Rectal smooth muscle tissue (tissue), 1 donor: ENCODE measurements around the gene RIMS4.

ENCODE experiments used
- H3K27ac ChIP-seq: one replicate; pipeline ENCODE4 v1.7.0; 2013; ENCODE audit warnings: low read depth, low read length, inconsistent platforms
- H3K27me3 ChIP-seq: one replicate; pipeline ENCODE4 v1.7.0; 2013; ENCODE audit warnings: low read length; ENCODE audit not compliant: control insufficient read depth, insufficient read depth
- H3K36me3 ChIP-seq: one replicate; pipeline ENCODE4 v1.7.0; 2013; ENCODE audit warnings: low read length; ENCODE audit not compliant: control insufficient read depth, insufficient read depth
- H3K4me1 ChIP-seq: one replicate; pipeline ENCODE4 v1.7.0; 2013; ENCODE audit warnings: low read length; ENCODE audit not compliant: control insufficient read depth, insufficient read depth
- H3K4me3 ChIP-seq: one replicate; pipeline ENCODE4 v1.7.0; 2013; ENCODE audit warnings: low read length
- H3K9ac ChIP-seq: one replicate; pipeline ENCODE4 v1.7.0; 2013; ENCODE audit warnings: low read length

The RIMS4 gene

DNA sequence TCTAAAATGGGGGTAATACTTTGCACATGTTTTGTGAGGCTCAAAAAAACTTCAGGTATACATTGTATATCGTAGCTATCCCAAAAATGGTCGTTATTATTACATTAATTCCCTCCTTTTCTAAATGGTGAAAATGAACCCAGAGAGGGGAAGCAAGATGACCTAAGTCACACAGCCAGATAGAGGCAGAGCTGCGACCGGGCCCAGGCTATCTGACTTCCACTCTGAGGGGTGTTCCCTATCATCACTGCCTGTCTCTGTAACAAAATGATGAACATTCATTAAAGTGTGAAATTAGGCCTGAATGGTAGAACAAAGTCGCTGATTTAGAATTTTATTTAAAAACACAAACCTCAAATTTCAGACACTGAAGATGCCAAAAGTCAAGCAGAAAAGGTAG is 29.1 kb upstream of the RIMS4 start:
- H3K36me3 ChIP-seq = no peaks in the 10 kb centered on the region
- no peaks in the 10 kb centered on the region for H3K27me3 ChIP-seq
- no peaks in the 10 kb centered on the region for H3K4me1 ChIP-seq
- H3K9ac ChIP-seq = no peak overlapping the region
- no peak overlapping the region for H3K27ac ChIP-seq
- H3K4me3 ChIP-seq = no peak overlapping the region

DNA sequence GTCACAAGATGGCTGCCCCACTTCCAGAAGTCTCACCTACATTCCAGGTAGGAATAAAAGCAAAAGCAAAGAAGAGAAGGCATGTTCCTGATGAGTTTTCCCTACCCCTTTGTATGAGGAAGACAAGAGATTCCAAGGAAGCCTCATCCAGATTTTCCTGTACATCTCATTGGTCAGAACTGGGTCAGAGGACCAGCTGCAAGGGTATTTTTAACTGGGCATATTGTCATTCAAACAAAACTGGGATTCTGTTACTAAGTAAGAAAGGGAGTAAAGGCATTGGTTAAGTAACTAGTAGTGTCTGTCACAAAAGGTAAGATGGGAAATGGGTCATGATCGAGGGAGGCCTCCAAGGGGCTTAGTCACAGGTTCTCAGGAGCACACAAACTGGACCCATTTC is 28.2 kb upstream of the RIMS4 start:
- Histone ChIP-seq H3K27me3 (no peaks in the 10 kb centered on the region), H3K36me3 (no peaks in the 10 kb centered on the region), H3K9ac (no peak overlapping the region), H3K4me3 (no peak overlapping the region), H3K4me1 (no peaks in the 10 kb centered on the region), H3K27ac (no peak overlapping the region)

GRCh38 chr20:44837946-44838345 is 27.6 kb upstream of the RIMS4 start:
- Histone ChIP-seq H3K36me3 (no peaks in the 10 kb centered on the region), H3K4me1 (no peaks in the 10 kb centered on the region), H3K27me3 (no peaks in the 10 kb centered on the region), H3K27ac (no peak overlapping the region), H3K9ac (no peak overlapping the region), H3K4me3 (no peak overlapping the region)

DNA sequence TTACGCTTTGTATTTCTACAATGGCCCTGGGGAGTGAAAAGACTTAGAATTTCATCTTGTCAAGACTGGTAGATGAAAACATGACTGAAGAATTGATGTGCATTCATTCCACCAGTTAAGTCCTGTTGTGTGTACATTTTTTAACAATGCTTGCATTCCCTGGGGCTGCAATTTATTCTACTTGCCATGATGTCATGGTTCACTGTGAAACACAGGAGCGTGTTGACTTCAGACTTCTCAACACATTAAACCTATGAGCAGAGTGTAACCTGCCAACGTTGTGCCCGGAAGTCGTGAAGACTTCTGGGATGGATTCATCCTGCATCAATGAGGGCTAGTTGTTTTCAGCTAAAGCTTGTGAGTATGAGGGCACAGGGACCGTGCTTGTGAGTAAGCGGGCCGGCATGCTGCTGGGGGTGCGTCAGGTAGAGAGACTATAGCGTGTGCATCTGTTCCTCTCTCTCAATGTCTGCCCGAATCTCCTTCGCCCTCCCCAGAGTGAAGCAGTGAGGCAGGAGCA is 26.3 kb upstream of the RIMS4 start:
- H3K4me3 ChIP-seq = no peak overlapping the region
- no peaks in the 10 kb centered on the region for H3K4me1 ChIP-seq
- no peak overlapping the region for H3K9ac ChIP-seq
- H3K27ac ChIP-seq = no peak overlapping the region
- H3K27me3 ChIP-seq = no peaks in the 10 kb centered on the region
- H3K36me3 ChIP-seq = no peaks in the 10 kb centered on the region

DNA sequence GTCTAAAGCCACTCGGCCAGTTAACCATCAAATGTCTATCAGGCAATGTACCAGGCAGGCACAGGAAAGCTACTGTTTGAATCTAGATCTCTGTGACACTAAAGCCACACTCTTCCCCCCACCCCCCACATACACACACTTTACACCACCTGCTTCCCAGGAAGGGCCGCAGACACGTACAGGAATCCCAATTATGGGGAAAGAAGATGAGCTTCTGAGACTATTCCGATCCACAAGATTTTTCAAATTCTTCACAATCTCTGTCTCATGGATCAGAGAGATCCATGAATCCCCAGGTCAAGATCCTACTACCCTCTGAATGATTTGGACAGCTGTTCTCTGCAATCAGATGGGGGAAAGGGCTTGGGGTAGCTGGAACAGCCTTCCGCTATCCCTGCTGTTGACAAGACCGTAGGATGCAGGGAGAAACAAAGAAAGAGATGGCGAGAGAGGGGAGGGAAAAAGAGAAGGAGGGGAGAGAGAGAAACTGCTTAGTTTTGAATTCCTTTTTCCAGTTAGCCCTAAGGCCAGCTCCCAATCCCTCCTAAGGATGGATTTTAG is 25.4 kb upstream of the RIMS4 start:
- no peaks in the 10 kb centered on the region for H3K4me1 ChIP-seq
- no peak overlapping the region for H3K4me3 ChIP-seq
- H3K27me3 ChIP-seq = no peaks in the 10 kb centered on the region
- H3K27ac ChIP-seq = no peak overlapping the region
- H3K36me3 ChIP-seq = no peaks in the 10 kb centered on the region
- no peak overlapping the region for H3K9ac ChIP-seq

- H3K27ac ChIP-seq = no peak overlapping the region
- H3K27me3 ChIP-seq = no peaks in the 10 kb centered on the region
- H3K4me3 ChIP-seq = no peak overlapping the region
- H3K36me3 ChIP-seq = no peaks in the 10 kb centered on the region
- H3K4me1 ChIP-seq = no peaks in the 10 kb centered on the region
- H3K9ac ChIP-seq = no peak overlapping the region
These were observed 24.8 kb upstream of the RIMS4 start for GRCh38 chr20:44835116-44835515.

DNA sequence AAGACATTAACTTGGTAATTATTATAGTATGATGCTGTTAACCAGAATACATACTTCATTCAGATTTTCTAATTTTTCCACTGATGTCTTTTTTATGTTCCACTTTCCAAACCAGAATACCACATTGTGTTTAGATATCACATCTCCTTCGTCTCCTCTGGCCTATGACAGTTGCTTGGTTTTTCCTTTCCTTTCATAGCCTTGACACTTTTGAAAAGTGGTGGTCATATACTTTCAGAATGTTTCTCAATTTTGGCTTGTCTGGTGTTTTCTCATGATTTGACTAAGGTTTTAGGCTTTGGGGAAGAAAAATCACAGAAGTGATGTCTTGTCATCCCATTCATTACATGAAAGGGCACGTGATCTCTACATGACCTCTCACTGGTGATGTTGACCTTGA is 24.3 kb upstream of the RIMS4 start:
- H3K4me1 ChIP-seq = no peaks in the 10 kb centered on the region
- no peak overlapping the region for H3K4me3 ChIP-seq
- H3K9ac ChIP-seq = no peak overlapping the region
- no peaks in the 10 kb centered on the region for H3K27me3 ChIP-seq
- H3K27ac ChIP-seq = no peak overlapping the region
- no peaks in the 10 kb centered on the region for H3K36me3 ChIP-seq

GRCh38 chr20:44833437-44833836 is 23.1 kb upstream of the RIMS4 start:
- Histone ChIP-seq H3K4me3 (no peak overlapping the region), H3K27me3 (no peaks in the 10 kb centered on the region), H3K36me3 (no peaks in the 10 kb centered on the region), H3K27ac (no peak overlapping the region), H3K4me1 (no peaks in the 10 kb centered on the region), H3K9ac (no peak overlapping the region)

- Histone ChIP-seq H3K36me3 (no peaks in the 10 kb centered on the region), H3K4me1 (no peaks in the 10 kb centered on the region), H3K9ac (no peak overlapping the region), H3K27me3 (no peaks in the 10 kb centered on the region), H3K27ac (no peak overlapping the region), H3K4me3 (no peak overlapping the region)
These were observed 22.4 kb upstream of the RIMS4 start for GRCh38 chr20:44832724-44833123.

GRCh38 chr20:44830995-44831394 is 20.6 kb upstream of the RIMS4 start:
- no peak overlapping the region for H3K9ac ChIP-seq
- H3K36me3 ChIP-seq = no peaks in the 10 kb centered on the region
- H3K4me1 ChIP-seq = no peaks in the 10 kb centered on the region
- H3K27ac ChIP-seq = no peak overlapping the region
- H3K4me3 ChIP-seq = no peak overlapping the region
- no peaks in the 10 kb centered on the region for H3K27me3 ChIP-seq

DNA sequence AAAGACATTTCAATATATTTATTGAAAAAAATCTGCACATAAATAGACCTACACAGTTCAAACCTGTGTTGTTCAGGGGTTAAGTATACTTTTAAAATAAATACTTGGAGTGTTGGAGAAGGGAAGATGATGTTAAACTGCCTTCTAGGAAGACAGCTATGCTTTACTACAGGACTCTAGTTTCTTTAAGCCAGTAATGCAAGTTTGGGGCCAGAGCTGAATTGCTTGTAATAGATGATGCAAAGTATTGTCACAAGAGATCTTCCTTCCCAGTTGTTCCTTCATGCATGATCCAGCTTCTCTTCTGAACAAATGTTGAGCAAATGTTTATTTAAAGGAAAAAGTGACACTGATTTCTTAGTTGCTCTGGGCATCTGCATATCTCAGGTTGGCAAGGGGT is 20.2 kb upstream of the RIMS4 start:
- no peak overlapping the region for H3K9ac ChIP-seq
- no peak overlapping the region for H3K4me3 ChIP-seq
- H3K36me3 ChIP-seq = no peaks in the 10 kb centered on the region
- no peaks in the 10 kb centered on the region for H3K4me1 ChIP-seq
- no peaks in the 10 kb centered on the region for H3K27me3 ChIP-seq
- no peak overlapping the region for H3K27ac ChIP-seq

DNA sequence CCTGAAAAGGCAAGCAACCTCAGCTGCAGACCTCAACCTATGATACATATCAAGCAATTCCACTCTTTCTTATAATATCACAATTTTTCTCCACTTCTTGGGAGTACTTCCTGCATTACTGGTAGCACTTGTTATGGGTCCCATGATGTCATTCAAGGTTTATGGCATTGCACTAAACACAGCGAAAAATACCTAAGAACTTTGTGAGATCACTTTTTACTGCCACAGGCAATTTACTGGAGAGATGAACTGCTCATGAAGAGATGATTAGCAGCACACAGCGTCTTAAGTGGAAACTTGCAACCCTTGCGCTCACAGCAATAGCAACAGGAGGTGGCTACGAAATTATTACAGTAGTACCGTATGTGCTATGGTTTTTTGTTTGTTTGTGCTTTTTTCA is 19.3 kb upstream of the RIMS4 start:
- H3K36me3 ChIP-seq = no peaks in the 10 kb centered on the region
- H3K9ac ChIP-seq = no peak overlapping the region
- no peak overlapping the region for H3K27ac ChIP-seq
- no peaks in the 10 kb centered on the region for H3K4me1 ChIP-seq
- H3K4me3 ChIP-seq = no peak overlapping the region
- H3K27me3 ChIP-seq = no peaks in the 10 kb centered on the region

DNA sequence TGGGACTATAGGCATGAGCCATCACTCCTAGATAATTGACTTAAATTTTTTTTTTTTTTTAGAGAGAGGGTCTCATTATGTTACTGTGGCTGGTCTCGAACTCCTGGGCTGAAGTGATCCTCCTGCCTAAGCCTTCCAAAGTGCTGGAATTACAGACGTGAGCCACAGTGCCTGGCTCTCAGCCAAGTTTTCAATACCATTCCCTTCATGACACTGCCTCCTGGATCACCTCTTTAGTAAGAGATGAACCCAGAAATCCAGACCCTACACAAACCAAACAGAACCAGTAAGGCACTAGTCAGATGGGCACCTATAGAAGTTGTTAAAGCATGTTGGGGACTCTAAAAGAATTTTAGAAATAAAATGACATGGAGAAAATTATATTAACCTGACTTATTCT is 18.3 kb upstream of the RIMS4 start:
- Histone ChIP-seq H3K27ac (no peak overlapping the region), H3K4me1 (no peaks in the 10 kb centered on the region), H3K36me3 (no peaks in the 10 kb centered on the region), H3K4me3 (no peak overlapping the region), H3K27me3 (no peaks in the 10 kb centered on the region), H3K9ac (no peak overlapping the region)
